Stimulated activated effector memory CD8-positive, alpha-beta T cell treated with anti-CD3 and anti-CD28 coated beads, Interleukin-12 subunit alpha, Interleukin-12 subunit beta, amount 100 ng/mL, for 72 hours (primary cell): ENCODE results near the gene SAMD11.
"Not testable (repeated sequence)": the region's sequence is repeated elsewhere in the genome, so short reads cannot be mapped to it uniquely, and the experiment has no call there.

Experiments
- ATAC-seq: fragments of 150-1000 bp; cut with Tn5 transposase; 2 replicates; pipeline ENCODE4 v1.10.0; 2021
- DNase-seq, 2 donors: peaks; one replicate each; pipeline ENCODE4 v3.0.0; 2021 to 2022; ENCODE audit warnings: low spot score in 2 of 2
- H3K27ac Mint-ChIP-seq: one replicate; pipeline ENCODE4 v1.8.0; 2022; ENCODE audit warnings: mild to moderate bottlenecking, mixed read lengths
- H3K36me3 Mint-ChIP-seq: one replicate; pipeline ENCODE4 v1.8.0; 2022; ENCODE audit warnings: mild to moderate bottlenecking, mixed read lengths
- H3K4me1 Mint-ChIP-seq: one replicate; pipeline ENCODE4 v1.8.0; 2022; ENCODE audit warnings: mixed read lengths
- H3K4me3 Mint-ChIP-seq: one replicate; pipeline ENCODE4 v1.8.0; 2022; ENCODE audit warnings: mild to moderate bottlenecking, mixed read lengths
- H3K9me3 Mint-ChIP-seq: one replicate; pipeline ENCODE4 v1.8.0; 2022; ENCODE audit warnings: mixed read lengths

SAMD11 gene, protein sequence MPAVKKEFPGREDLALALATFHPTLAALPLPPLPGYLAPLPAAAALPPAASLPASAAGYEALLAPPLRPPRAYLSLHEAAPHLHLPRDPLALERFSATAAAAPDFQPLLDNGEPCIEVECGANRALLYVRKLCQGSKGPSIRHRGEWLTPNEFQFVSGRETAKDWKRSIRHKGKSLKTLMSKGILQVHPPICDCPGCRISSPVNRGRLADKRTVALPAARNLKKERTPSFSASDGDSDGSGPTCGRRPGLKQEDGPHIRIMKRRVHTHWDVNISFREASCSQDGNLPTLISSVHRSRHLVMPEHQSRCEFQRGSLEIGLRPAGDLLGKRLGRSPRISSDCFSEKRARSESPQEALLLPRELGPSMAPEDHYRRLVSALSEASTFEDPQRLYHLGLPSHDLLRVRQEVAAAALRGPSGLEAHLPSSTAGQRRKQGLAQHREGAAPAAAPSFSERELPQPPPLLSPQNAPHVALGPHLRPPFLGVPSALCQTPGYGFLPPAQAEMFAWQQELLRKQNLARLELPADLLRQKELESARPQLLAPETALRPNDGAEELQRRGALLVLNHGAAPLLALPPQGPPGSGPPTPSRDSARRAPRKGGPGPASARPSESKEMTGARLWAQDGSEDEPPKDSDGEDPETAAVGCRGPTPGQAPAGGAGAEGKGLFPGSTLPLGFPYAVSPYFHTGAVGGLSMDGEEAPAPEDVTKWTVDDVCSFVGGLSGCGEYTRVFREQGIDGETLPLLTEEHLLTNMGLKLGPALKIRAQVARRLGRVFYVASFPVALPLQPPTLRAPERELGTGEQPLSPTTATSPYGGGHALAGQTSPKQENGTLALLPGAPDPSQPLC

DNA sequence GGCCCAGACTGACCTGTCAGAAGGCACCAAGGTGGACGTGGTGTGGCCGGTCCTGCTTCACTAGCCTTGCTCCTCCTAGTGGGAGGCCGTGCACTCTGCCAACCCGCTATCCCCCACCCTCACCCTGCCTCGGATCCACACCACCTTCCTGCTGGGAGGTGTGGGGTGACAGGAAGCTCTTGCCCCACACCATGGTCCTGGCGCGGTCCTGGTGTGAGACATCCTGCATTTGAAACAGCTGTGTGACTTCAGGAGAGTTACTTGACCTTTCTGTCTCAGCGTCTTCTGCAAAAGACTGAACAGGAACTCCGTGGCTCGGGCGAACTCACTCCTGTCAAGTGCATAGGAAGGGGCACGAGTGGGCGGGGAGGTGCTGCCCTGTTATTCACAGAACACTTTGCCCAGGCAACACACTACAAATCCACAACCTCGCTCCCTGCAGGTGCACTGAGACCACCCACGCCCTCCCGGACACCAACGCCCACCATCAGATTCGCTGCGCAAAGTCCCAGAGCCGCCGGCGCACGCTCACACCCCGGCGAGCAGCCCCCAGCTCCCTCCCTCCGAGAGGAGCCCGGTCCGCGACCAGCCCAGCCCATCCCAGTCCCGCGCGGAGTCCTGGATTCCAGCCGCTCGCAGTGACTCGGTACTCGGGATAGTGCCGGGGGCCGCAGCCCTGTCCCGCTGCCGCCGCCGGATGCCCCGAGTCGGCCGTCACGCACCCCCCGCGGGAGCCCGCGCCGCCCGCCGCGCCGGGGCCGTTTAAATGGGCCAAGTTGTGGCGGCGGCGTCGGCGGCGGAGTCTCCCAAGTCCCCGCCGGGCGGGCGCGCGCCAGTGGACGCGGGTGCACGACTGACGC lies at the start of gene SAMD11:
Gene SAMD11, plus strand, starts transcription at position 793 of the 860 bp plus-strand sequence. CDS start 509 bp downstream, outside the sequence.
- H3K27ac Mint-ChIP-seq, result no peak within 1 kb of the TSS
- H3K4me3 Mint-ChIP-seq, result peak within 1 kb of the TSS; percentile 54
- peaks cover 6% of the 10 kb centered on the region for H3K36me3 Mint-ChIP-seq
- ATAC-seq (peak; percentile 44), DNase-seq (peak; percentile 62 to 75)
- H3K9me3 Mint-ChIP-seq, result no peaks in the 10 kb centered on the region
- H3K4me1 Mint-ChIP-seq, result peaks cover 24% of the 10 kb centered on the region

DNA sequence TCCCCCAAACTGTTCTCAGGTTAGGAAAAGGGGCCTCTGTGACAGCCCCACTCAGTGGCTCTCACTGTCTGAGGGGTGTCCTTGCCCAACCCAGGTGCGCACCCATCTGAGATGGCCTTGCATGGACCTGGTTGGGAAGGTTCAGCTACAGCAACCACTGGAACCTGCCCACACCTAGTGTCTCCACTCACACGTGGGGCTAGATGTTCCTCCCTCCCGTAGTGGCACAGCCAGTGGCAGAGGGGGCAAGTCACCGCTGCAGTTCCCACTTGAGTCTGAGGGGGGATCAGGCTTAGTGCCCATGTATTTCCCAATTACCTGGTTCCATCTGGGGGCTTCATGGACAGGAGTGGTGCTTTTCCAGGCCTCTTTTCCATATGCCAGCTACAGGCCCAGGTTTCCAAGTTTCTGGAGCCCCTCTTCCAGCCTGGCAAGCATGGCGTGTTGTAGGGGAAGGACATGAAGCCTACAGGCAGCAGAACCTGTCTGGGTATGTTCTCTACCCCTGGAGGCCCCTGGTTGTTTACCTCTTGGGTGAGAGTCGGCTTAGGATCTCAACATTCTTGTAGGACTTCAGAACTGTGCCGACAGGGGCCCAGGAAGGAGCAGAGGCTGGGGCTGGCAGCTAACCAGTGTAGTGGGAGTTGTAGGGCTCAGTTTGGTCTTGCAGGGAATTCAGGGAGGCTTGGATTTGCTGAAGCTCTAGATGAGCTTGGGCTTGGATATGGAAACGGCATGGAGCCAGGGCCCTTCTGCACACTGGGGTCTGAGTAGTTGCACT lies 47.1 kb upstream of the SAMD11 start:
- H3K9me3 Mint-ChIP-seq, H3K4me1 Mint-ChIP-seq, DNase-seq, H3K4me3 Mint-ChIP-seq: not testable (repeated sequence)
- peak; percentile 70 for ATAC-seq
- Mint-ChIP-seq H3K27ac (peak overlapping the region; percentile 85), H3K36me3 (peaks cover 14% of the 10 kb centered on the region)

DNA sequence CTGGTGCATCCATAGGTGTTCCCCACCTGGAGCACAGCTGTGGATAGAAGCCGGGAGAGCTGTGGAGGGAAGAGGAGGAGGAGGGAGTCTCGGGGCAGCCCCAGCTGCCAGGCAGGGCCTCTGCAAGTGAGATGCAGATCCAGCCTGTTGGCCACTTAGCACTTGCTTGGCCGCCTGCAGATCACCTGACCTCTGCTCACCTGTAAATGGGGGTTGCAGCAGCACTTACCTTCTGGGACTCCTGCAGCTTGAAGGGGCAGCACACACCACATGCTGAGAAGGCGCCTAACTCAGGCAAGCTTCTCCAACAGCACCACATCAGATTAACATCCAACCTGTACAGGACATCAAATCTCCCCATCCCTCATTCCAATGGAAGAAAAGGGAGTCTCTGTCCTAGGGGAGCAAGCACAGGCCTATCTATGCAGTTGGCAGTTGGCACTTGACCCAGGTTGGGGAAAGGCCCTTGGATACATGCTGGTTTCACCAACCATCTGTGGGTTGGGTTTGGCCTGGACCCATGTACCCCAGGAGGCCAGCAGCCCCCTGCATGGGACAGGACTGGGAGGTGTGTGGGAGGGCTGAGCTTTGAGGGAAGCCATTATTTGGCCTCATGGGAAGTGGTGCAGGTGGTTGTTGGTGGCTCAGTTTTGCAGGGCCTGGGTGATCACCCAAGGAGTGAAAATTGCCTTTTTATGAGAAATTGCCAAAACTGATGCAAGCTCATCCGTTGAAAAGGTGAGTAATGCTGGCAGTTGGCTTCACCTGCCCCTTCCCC lies 46.3 kb upstream of the SAMD11 start:
- DNase-seq, H3K4me1 Mint-ChIP-seq, H3K4me3 Mint-ChIP-seq, H3K9me3 Mint-ChIP-seq, ATAC-seq, H3K27ac Mint-ChIP-seq: not testable (repeated sequence)
- peaks cover 14% of the 10 kb centered on the region for H3K36me3 Mint-ChIP-seq

DNA sequence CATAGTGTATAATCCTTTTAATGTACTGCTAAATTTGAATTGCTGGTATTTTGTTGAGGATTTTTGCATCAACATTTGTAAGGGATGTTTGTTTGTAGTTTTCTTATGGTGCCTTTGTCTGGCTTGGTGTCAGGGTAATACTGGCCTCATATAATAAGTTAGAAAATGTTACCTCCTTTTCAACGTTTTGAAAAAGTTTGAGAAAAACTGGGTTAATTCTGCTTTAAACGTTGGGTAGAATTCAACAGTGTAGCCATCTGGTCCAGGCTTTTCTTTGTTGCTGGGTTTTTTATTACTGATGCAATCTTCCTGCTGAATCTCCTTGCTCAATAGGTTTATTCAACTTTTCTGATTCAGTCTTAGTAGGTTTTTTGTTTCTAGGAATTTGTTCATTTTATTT lies 43.2 kb upstream of the SAMD11 start:
- not testable (repeated sequence) for H3K27ac Mint-ChIP-seq, DNase-seq, H3K9me3 Mint-ChIP-seq, ATAC-seq, H3K4me1 Mint-ChIP-seq, H3K4me3 Mint-ChIP-seq
- H3K36me3 Mint-ChIP-seq, result peaks cover 11% of the 10 kb centered on the region

DNA sequence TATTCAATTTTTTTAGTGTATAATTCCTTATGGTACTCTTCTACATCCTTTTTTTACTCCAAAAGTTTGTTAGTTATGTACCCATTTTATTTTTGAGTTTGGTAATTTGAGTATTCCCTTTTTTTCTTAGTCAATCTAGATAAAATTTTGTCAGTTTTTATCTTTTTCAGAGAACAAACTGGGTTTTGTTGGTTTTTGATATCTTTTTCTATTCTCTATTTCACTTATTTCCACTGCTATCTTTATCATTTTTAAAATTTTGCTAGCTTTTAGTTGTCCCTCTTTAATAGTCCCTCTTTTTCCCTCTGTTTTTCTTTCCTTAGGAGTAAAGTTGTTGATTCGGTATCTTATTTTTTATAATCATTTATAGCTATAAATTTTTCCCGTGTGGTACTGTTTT lies 42.8 kb upstream of the SAMD11 start:
- not testable (repeated sequence) for H3K4me1 Mint-ChIP-seq, H3K36me3 Mint-ChIP-seq, DNase-seq, H3K27ac Mint-ChIP-seq, H3K4me3 Mint-ChIP-seq, ATAC-seq, H3K9me3 Mint-ChIP-seq

DNA sequence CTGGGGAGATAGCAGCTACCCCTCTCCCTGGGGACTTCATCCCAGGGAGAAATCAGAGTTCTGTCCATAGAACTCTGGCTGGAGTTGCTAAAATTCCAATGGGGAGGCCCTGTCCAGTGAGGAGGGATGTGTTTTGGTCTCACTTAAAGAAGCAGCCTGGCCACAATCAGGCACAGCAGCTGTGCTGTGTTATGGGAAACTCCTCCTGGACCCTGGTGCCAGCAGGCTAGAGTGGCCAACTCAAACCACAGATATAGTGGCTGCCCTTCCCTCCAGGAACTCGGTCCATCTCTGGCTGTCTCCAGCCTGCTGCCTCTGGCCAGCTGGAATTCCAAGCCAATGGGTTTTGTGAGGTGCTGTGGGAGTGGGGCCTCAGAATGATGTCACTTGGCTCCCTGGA lies 37.4 kb upstream of the SAMD11 start:
- ATAC-seq, result no peak
- no peaks in the 10 kb centered on the region for H3K9me3 Mint-ChIP-seq
- H3K27ac Mint-ChIP-seq, result no peak overlapping the region
- no peak for DNase-seq
- H3K36me3 Mint-ChIP-seq, result no peaks in the 10 kb centered on the region
- no peak overlapping the region for H3K4me3 Mint-ChIP-seq
- H3K4me1 Mint-ChIP-seq, result peaks cover 12% of the 10 kb centered on the region

DNA sequence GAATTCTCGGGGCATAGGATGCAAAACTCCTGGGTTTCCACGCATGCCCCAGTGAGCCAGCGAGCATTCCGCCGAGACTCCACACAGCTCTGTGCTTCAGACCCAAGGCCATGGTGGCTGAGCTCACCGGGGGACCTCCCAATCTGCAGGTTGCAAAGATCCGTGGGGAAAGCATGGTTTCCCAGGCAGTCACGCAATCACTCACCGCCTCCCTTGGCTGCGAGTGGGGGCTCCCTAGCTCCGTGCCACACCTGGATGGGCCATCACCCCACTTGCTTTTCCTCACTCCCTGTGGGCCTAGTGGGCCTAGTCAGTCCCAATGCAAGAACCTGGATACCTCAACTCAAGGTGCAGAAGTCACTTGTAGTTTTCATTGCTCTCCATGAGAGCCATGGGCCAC lies 37.0 kb upstream of the SAMD11 start:
- H3K4me1 Mint-ChIP-seq, result peaks cover 12% of the 10 kb centered on the region
- no peak overlapping the region for H3K4me3 Mint-ChIP-seq
- no peaks in the 10 kb centered on the region for H3K9me3 Mint-ChIP-seq
- no peak overlapping the region for H3K27ac Mint-ChIP-seq
- no peaks in the 10 kb centered on the region for H3K36me3 Mint-ChIP-seq
- ATAC-seq (no peak), DNase-seq (no peak)

DNA sequence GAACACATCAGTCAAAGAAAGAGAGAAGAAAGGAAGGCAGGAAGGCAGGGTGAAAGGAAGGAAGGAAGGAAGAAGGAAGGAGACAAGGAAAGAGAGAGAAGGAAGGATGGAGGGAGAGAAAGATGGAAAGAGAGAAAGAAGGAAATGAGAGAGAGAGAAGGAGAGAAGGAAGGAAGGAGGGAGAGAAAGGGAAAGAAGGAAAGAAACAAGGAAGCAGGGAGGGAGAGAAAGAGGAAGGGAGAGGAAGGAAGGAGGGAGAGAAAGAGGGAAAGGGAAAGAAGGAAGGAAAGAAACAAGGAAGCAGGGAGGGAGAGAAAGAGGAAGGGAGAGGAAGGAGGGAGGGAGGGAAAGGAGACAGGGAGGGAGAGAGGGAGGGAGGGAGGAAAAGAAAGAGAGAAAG lies 35.4 kb upstream of the SAMD11 start:
- no peaks in the 10 kb centered on the region for H3K36me3 Mint-ChIP-seq
- H3K27ac Mint-ChIP-seq, result no peak overlapping the region
- H3K4me3 Mint-ChIP-seq, result no peak overlapping the region
- H3K9me3 Mint-ChIP-seq, result no peaks in the 10 kb centered on the region
- DNase-seq (no peak), ATAC-seq (no peak)
- H3K4me1 Mint-ChIP-seq, result peaks cover 12% of the 10 kb centered on the region

DNA sequence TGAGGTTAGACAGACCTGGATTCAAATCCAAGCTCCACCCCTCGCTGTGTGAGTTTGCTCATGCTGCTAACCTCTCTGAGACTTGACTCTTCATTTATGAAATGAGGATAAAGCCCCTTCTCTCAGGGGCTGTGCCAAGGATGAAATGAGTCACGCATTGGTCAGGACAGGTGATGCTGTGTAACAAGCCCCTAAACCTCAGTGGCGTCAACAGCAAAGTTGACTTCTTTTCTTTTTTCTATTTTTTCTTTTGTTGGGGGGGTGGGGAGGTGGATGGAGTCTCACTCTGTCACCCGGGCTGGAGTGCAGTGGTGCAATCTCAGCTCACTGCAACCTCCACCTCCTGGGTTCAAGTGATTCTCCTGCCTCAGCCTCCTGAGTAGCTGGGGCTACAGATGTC lies 33.9 kb upstream of the SAMD11 start:
- not testable (repeated sequence) for H3K9me3 Mint-ChIP-seq, ATAC-seq, H3K4me3 Mint-ChIP-seq, DNase-seq, H3K36me3 Mint-ChIP-seq, H3K27ac Mint-ChIP-seq
- H3K4me1 Mint-ChIP-seq, result peaks cover 12% of the 10 kb centered on the region

DNA sequence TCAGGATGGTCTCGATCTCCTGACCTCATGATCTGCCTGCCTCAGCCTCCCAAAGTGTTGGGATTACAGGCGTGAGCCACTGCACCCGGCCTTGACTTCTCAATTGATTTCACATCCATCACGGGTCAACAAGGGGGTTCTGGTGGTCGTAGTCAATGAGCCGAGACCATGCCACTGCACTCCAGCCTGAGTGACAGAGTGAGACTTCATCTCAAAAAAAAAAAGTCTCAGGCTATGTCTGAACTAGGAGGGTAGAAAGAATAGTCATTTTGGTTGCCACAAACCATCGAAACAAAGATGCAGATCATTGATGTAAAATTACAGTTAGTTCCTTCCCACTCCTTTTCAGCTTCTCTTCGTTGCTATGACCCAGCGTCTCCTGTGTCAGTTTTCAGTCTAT lies 33.5 kb upstream of the SAMD11 start:
- H3K27ac Mint-ChIP-seq, H3K9me3 Mint-ChIP-seq, H3K36me3 Mint-ChIP-seq, DNase-seq, H3K4me3 Mint-ChIP-seq: not testable (repeated sequence)
- peak; percentile 76 for ATAC-seq
- H3K4me1 Mint-ChIP-seq, result peaks cover 12% of the 10 kb centered on the region

DNA sequence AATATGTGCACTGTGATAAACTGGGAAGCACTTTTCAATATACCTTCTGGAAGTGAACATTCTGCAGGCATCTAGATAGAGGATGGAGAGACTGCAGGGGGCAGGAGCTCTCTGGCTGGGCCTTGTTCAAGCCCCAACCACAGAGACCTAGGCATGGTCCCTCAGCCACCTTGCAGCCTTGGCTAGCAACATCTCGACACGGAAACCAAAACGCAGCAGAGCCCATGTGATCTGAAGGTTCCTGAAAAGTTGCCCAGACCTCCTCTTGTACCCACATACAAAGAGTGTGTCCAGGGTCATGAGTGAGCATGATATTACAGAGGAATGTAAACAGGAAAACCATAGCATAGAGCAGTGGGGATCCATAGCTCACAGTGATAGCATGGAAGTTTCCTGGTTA lies 33.1 kb upstream of the SAMD11 start:
- peaks cover 12% of the 10 kb centered on the region for H3K4me1 Mint-ChIP-seq
- H3K36me3 Mint-ChIP-seq, result no peaks in the 10 kb centered on the region
- H3K4me3 Mint-ChIP-seq, result no peak overlapping the region
- H3K27ac Mint-ChIP-seq, result no peak overlapping the region
- DNase-seq (no peak), ATAC-seq (peak; percentile 58)
- no peaks in the 10 kb centered on the region for H3K9me3 Mint-ChIP-seq

DNA sequence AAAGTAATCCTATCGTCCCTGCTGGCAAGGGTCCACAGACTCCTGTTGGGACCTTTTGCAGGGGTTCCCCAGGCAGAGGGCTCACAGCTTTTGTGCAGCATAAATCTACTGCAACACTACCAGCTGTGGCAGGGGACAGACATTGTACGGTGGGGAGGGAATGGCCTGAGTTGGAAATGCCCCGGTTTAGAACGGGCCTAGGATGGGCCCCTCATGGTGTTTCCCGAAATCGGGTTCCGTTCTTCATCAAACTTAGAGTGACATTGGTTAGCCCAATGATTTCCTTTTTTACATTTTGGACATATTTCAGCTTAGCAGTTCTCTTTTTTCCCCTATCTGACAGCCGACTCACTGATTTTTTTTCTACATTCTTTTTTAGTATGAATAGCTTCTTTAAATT lies 26.5 kb upstream of the SAMD11 start:
- Mint-ChIP-seq H3K9me3 (peaks cover 4% of the 10 kb centered on the region), H3K27ac (no peak overlapping the region), H3K4me1 (peaks cover 12% of the 10 kb centered on the region), H3K36me3 (no peaks in the 10 kb centered on the region), H3K4me3 (no peak overlapping the region)
- ATAC-seq (no peak), DNase-seq (no peak)

DNA sequence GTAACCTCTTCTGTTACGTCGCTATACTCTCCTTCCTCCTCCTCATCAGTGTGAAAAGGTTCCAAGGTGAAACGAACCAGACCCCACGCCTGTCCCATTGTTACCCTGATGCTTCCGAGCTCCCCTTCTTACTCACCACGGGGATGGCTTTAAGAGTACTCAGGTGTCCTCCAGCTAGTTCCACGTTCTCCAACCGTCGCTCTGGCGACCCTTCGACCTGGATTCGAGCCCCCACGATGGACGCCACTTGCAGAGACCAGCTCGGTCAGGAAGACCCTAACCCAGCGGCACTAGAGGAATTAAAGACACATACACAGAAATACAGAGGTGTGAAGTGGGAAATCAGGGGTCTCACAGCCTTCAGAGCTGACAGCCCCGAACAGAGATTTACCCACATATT lies 25.8 kb upstream of the SAMD11 start:
- H3K4me3 Mint-ChIP-seq, ATAC-seq, DNase-seq, H3K9me3 Mint-ChIP-seq, H3K27ac Mint-ChIP-seq, H3K36me3 Mint-ChIP-seq: not testable (repeated sequence)
- H3K4me1 Mint-ChIP-seq, result peaks cover 12% of the 10 kb centered on the region
